Skeletal muscle satellite cell (primary cell): ENCODE measurements around the gene MTARC1.

Experiments
- H3K27me3 ChIP-seq: 2 replicates; pipeline ENCODE4 v1.7.0; 2013; ENCODE audit warnings: low read length; ENCODE audit not compliant: control insufficient read depth, insufficient read depth
- H3K36me3 ChIP-seq: 2 replicates; pipeline ENCODE4 v1.7.0; 2013; ENCODE audit warnings: mild to moderate bottlenecking, control low read depth, low read length; ENCODE audit not compliant: insufficient read depth
- H3K4me1 ChIP-seq: 2 replicates; pipeline ENCODE4 v1.7.0; 2013; ENCODE audit warnings: low read length; ENCODE audit not compliant: control insufficient read depth, insufficient read depth
- H3K4me2 ChIP-seq: 2 replicates; pipeline ENCODE4 v1.7.0; 2013; ENCODE audit warnings: mild to moderate bottlenecking, low read length
- H3K4me3 ChIP-seq: 2 replicates; pipeline ENCODE4 v1.7.0; 2013; ENCODE audit warnings: low read length
- H3K9ac ChIP-seq: 2 replicates; pipeline ENCODE4 v1.7.0; 2013; ENCODE audit warnings: mild to moderate bottlenecking, low read depth, low read length, moderate library complexity
- H3K9me3 ChIP-seq: replicated peaks from 2 replicates; pipeline ENCODE4 v1.7.0; 2013; ENCODE audit warnings: mild to moderate bottlenecking, control low read depth, low read length

MTARC1 gene

DNA sequence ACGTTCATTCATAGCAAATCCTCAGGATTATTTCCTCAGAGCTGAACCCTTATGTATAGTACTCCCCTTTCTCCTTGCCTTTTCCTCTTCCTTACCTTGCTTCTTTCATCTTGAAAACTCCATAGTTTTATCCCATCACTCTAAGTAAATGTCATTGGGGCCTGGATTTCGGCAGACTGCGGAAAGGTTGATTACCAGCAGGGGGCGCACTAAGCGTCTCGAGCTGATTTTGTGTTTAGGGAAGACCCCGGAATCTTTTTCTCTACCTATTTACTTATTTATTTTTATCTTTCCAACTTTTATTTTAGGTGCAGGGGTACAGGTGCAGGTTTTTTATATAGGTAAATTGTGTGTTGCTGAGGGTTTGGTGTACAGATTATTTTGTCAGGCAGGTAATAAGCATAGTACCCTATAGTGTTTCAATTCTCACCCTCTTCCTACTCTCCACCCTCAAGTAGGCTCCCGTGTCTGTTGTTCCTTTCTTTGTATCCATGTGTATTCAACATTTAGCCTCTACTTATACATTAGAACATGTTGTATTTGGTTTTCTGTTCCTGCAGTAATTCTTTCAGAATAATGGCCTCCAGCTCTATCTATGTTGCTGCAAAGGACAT is 11.4 kb upstream of the MTARC1 start:
- Histone ChIP-seq H3K36me3 (no peaks in the 10 kb centered on the region), H3K9me3 (no peaks in the 10 kb centered on the region), H3K27me3 (no peaks in the 10 kb centered on the region), H3K4me3 (no peak overlapping the region), H3K9ac (no peak overlapping the region), H3K4me1 (no peaks in the 10 kb centered on the region), H3K4me2 (no peak overlapping the region)

DNA sequence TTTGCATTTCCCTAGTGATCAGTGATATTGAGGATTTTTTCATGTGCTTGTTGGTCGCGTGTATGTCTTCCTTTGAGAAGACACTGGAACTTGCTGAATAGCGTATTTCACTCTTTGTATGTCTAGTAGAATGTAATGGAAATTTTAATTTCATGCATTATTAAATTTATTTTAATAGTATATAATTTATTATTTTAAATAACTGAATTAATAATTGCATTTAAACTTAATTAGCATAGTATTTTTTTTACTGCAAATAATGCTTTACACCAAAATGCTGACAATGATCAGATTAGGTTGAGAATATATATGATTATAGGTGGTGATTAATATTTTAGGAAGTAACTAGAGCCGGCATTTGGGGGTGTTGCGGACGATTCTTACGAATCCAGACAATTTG is 10.5 kb upstream of the MTARC1 start:
- no peak overlapping the region for H3K4me2 ChIP-seq
- no peaks in the 10 kb centered on the region for H3K36me3 ChIP-seq
- no peaks in the 10 kb centered on the region for H3K9me3 ChIP-seq
- H3K27me3 ChIP-seq: no peaks in the 10 kb centered on the region
- no peak overlapping the region for H3K9ac ChIP-seq
- no peak overlapping the region for H3K4me3 ChIP-seq
- H3K4me1 ChIP-seq: no peaks in the 10 kb centered on the region

DNA sequence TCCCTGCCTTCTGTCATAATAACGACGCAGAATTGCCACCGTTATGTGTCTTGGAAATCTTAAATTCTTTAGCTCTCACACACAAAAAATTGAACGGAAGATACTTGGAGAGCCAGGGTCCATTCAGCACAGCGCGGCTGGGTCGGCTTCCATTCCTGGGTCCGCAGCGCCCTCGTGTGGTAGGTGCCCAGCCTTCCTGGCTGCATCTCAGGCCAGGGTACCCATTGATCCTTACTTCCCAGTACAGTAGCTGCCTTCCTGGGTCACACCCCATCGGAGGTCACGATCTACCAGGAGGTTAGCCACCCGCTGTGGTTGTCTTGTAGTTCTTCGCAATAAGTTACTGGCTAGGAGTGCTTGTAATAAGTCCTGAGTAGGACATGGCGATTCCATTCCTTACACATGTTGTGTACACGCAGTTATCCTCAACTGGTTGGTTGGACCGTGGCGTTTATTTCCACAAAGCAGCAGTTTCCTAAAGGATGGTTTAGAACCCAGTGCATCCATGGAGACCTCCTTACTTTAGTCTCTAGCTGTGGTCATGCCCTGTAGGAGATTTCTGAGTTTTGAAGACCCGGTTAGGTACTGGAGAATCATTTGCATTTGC is 9.9 kb upstream of the MTARC1 start:
- Histone ChIP-seq H3K4me3 (no peak overlapping the region), H3K4me2 (no peak overlapping the region), H3K4me1 (no peaks in the 10 kb centered on the region), H3K27me3 (no peaks in the 10 kb centered on the region), H3K9me3 (no peaks in the 10 kb centered on the region), H3K36me3 (no peaks in the 10 kb centered on the region), H3K9ac (no peak overlapping the region)

DNA sequence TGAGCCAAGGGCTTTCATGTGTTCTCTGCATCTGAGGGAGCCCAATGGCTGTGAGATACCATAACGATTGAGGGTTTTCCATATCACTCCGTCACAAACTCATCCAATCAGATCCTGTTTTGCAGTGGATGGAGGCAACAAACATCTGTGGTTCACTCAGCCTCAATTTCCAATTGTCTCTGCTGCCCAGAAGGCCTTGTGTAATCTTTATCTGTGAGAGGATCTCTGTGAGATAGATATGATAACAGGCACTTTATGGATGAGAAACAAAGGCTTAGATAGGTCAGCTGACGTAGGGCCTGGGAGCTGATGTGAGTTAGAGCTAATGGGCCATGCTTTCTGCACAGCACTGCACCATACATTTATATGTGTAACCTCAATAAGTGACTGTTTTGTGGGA is 3.3 kb upstream of the MTARC1 start:
- Histone ChIP-seq H3K4me1 (peaks cover 12% of the 10 kb centered on the region), H3K4me3 (no peak overlapping the region), H3K27me3 (no peaks in the 10 kb centered on the region), H3K9me3 (no peaks in the 10 kb centered on the region), H3K36me3 (no peaks in the 10 kb centered on the region), H3K4me2 (no peak overlapping the region), H3K9ac (no peak overlapping the region)

DNA sequence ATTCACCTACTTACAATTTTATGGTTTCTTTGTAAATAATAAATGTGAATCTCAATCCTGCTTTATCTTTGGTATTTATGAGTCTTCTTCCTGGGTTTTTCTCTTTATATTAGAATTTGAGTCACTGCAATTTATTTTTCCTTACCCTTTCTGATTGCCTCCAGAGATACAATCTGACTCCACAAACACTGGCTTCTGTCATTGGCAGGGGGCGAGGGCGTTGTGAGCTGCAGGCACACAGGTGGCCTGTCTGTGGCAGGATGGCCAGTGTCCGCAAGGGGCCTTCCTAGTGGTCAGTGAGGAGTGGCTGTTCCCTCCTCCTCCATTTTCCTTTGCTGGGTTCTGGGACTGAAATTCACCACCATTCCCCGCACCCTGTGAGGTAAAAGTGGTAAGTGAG is 2.0 kb upstream of the MTARC1 start:
- Histone ChIP-seq H3K9me3 (no peaks in the 10 kb centered on the region), H3K9ac (no peak overlapping the region), H3K4me2 (no peak overlapping the region), H3K36me3 (no peaks in the 10 kb centered on the region), H3K4me1 (peaks cover 12% of the 10 kb centered on the region), H3K27me3 (no peaks in the 10 kb centered on the region), H3K4me3 (no peak overlapping the region)

DNA sequence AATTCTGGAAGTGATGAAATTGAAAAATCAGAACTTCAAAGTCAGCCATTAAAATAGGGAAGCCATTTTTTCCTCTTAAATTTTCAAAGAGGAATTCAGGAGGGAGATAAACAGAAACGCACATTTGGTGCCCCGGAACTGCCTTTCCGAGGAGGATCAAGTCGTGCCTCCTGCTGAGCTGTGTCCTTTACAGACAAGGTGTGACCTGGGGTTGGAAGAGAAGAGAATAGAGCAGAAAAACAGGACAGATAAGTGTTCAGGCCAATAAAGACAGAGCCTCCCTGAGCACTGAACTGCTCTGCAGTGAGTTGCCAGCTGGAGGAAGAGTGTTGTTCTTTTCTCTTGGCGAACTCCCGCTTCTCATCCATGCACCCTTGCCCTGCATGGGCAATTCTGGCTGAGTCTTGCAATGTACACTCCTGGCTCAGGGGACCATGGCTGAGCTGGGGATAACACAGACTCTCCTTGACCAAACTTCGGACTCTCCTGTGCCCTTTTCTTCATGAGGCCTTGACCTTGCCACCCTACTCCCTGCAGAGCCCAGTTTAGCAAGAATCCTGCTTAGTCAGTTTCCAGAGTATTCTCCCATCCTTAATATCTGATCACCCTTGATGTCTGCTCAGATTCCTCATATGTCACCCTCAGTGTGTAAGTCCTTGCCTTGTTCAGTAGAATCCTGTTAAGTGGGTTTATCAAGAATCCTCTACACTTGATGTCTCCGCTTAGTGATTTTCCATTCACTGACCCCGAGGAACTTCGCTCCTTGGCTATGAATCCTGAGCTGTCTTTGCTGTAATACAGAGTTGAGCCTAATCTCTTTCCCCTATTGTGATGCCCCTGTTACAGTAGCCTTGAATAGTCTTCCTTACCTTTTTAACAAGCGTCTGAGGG is 1.3 kb upstream of the MTARC1 start:
- H3K4me3 ChIP-seq: no peak overlapping the region
- no peaks in the 10 kb centered on the region for H3K9me3 ChIP-seq
- no peaks in the 10 kb centered on the region for H3K27me3 ChIP-seq
- H3K9ac ChIP-seq: no peak overlapping the region
- H3K4me2 ChIP-seq: peak overlapping the region; percentile 94
- no peaks in the 10 kb centered on the region for H3K36me3 ChIP-seq
- peaks cover 12% of the 10 kb centered on the region for H3K4me1 ChIP-seq

DNA sequence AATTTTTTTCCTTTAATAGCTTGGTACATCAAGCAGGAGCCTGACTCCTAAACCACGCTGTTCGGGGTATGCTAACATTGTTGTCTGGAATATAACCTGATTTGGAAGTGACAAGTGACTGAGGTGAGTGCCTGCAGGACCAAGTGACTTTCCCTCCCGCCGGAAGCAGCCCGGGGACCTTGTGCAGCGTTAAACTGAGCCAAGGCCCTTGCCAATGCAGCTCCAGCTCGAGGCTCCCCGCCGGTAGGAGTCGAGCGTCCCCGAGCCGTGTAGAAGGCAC is 716 bp upstream of the MTARC1 start:
- peak overlapping the region; percentile 70 for H3K9ac ChIP-seq
- H3K27me3 ChIP-seq: no peaks in the 10 kb centered on the region
- peak overlapping the region; percentile 75 for H3K4me3 ChIP-seq

DNA sequence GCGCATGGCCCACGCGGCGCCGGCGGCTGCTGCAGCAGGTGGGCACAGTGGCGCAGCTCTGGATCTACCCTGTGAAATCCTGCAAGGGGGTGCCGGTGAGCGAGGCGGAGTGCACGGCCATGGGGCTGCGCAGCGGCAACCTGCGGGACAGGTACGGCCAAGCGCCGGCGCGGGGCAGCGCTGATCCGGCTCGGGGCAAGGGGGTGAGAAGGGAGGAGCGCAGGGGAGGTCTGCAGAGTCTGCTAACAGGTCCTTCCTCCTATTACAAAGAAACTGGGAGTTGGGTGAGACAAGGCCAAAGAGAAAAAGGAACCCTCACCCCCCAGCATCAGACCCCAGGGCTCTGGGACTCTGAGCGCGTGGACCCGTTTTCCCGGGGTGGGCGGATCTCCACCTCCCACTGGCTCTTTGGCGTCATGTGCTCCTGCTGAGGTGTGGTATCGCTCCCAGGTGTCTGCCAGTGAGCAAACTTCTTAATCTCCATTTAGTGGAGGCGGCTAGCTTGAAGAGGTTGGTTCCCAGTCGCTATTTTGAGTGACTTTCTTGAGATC is 431 bp downstream of the MTARC1 start:
- Histone ChIP-seq H3K27me3 (no peaks in the 10 kb centered on the region), H3K4me1 (peaks cover 12% of the 10 kb centered on the region), H3K36me3 (no peaks in the 10 kb centered on the region), H3K9ac (peak overlapping the region; percentile 70), H3K4me3 (peak overlapping the region; percentile 75), H3K4me2 (peak overlapping the region; percentile 94), H3K9me3 (no peaks in the 10 kb centered on the region)

More for the DNA sequence above, 716 bp upstream of the MTARC1 start:
- H3K4me1 ChIP-seq: peaks cover 12% of the 10 kb centered on the region
- H3K9me3 ChIP-seq: no peaks in the 10 kb centered on the region
- peak overlapping the region; percentile 94 for H3K4me2 ChIP-seq
- H3K36me3 ChIP-seq: no peaks in the 10 kb centered on the region

DNA sequence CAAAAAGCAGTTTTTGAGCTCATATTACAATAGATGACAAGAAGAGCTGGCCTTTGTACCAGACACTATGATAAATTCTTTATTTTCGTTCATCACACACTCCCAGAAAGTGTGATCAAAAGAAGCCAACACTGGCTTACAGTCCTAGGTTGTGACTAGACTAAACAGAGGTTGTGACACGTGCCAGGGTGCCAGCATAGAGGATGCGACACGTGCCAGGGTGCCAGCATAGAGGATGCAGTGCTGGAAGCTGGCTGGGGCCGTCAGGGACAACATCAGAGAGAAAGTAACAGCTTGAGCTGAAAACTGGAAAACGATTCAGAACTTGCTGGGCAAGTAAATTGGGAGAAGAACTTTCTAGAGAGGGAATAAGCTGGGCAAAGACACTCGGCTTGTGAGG is 2.2 kb downstream of the MTARC1 start:
- no peaks in the 10 kb centered on the region for H3K9me3 ChIP-seq
- H3K27me3 ChIP-seq: no peaks in the 10 kb centered on the region
- no peak overlapping the region for H3K4me3 ChIP-seq
- H3K4me1 ChIP-seq: peaks cover 12% of the 10 kb centered on the region
- no peak overlapping the region for H3K9ac ChIP-seq
- no peak overlapping the region for H3K4me2 ChIP-seq
- no peaks in the 10 kb centered on the region for H3K36me3 ChIP-seq

DNA sequence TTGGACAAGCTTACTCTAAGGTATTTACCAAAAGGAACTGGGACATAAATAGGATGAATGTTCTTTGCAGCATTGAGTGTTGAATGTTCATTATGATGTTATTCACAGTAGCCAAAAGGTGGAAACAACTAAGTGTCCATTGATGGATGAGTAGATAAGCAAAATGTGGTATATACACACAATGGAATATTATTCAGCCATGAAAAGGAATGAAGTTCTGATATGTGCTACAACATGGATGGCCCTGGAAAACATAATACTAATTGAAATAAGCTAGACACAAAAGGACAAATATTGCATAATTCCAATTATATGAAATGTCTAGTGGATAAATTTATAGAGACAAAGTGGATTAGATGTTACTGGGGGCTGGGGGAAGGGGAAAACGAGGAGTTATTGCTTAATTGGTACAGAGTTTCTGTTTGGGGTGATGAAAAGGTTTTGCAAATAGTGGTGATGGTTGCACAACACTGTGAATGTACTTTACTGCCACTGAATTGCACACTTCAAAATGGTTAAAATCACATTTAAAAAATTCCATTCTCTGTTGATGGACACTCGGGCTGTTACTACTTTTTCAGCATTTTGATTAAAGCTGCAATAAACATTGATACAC is 2.9 kb downstream of the MTARC1 start:
- peaks cover 12% of the 10 kb centered on the region for H3K4me1 ChIP-seq

DNA sequence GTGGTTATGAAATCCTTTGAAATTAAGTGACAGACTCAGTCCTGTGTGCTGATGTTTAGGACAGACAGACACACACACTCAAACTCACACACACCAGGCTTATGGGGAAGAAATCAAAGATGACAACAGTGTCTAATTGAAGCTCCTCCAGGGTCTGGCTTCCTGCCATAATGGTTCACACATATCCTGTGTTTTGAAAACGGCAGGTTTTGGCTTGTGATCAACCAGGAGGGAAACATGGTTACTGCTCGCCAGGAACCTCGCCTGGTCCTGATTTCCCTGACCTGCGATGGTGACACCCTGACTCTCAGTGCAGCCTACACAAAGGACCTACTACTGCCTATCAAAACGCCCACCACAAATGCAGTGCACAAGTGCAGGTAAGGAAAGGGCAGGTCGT is 4.6 kb downstream of the MTARC1 start:
- Histone ChIP-seq H3K4me1 (peaks cover 8% of the 10 kb centered on the region), H3K9ac (no peak overlapping the region), H3K36me3 (no peaks in the 10 kb centered on the region), H3K9me3 (no peaks in the 10 kb centered on the region), H3K4me3 (no peak overlapping the region), H3K4me2 (no peak overlapping the region), H3K27me3 (no peaks in the 10 kb centered on the region)

More for the DNA sequence above, 2.9 kb downstream of the MTARC1 start:
- Histone ChIP-seq H3K4me2 (no peak overlapping the region), H3K27me3 (no peaks in the 10 kb centered on the region), H3K9ac (no peak overlapping the region), H3K4me3 (no peak overlapping the region), H3K9me3 (no peaks in the 10 kb centered on the region), H3K36me3 (no peaks in the 10 kb centered on the region)
